IMR-90 (cell line): Measurements from ENCODE around the gene IL4R. TPM values are rescaled to one million over a fixed set of nuclear protein-coding genes. Genes with fewer than 3 reads are reported as not detected.

Experiments used
- ATAC-seq: fragments of 200-7000 bp; cut with Tn5 transposase; 2 replicates; pipeline ENCODE4 v1.9.1; 2020; ENCODE audit warnings: low read depth, mild to moderate bottlenecking, moderate library complexity
- BruUV-seq: library from RNA; stranded (reverse); fragments of 400-500 nt; replicated peaks from 2 replicates; lab custom pipeline; 2021; lab: Mats Ljungman, UMichigan
- CTCF ChIA-PET: fragments of 300-600 bp; formaldehyde crosslinking; extraction: SDS; loops from one replicate; lab custom pipeline; 2021; ENCODE audit warnings: antibody characterized with exemption; lab: Yijun Ruan, JAX
- POLR2A ChIA-PET: fragments of 300-600 bp; sonication (Branson Sonifier 250); formaldehyde crosslinking; loops from one replicate; lab custom pipeline; 2022; ENCODE audit warnings: antibody characterized with exemption; ENCODE audit not compliant: unreplicated experiment; lab: Charles Lee
- DNase-seq: peaks from one replicate; pipeline ENCODE4 v3.0.0; 2013
- H2AFZ ChIP-seq: replicated peaks from 2 replicates; pipeline ENCODE3; 2013; ENCODE audit warnings: low read length, mild to moderate bottlenecking; ENCODE audit not compliant: poor library complexity
- H2AK5ac ChIP-seq: 2 replicates; pipeline ENCODE4 v1.6.1; 2013; ENCODE audit warnings: low read depth, low read length, inconsistent platforms
- H2AK9ac ChIP-seq: replicated peaks from 2 replicates; pipeline ENCODE3; 2013; ENCODE audit warnings: mild to moderate bottlenecking, low read depth, low read length, moderate library complexity; ENCODE audit not compliant: poor library complexity
- H2BK120ac ChIP-seq: 2 replicates; pipeline ENCODE4 v1.6.1; 2013; ENCODE audit warnings: low read depth, low read length, inconsistent platforms
- H2BK15ac ChIP-seq: 3 replicates; pipeline ENCODE4 v1.6.1; 2013; ENCODE audit warnings: low read depth, low read length, inconsistent platforms
- H2BK20ac ChIP-seq: 2 replicates; pipeline ENCODE4 v1.6.1; 2013; ENCODE audit warnings: low read depth, mild to moderate bottlenecking, inconsistent platforms, low read length, moderate library complexity
- H2BK5ac ChIP-seq: 2 replicates; pipeline ENCODE4 v1.6.1; 2013; ENCODE audit warnings: mild to moderate bottlenecking, low read depth, low read length, inconsistent platforms; ENCODE audit not compliant: poor library complexity, severe bottlenecking
- H3K14ac ChIP-seq: replicated peaks from 2 replicates; pipeline ENCODE4 v1.6.1; 2013; ENCODE audit warnings: low read depth, low read length, inconsistent platforms
- H3K18ac ChIP-seq: 2 replicates; pipeline ENCODE4 v1.6.1; 2013; ENCODE audit warnings: low read depth, low read length, control low read depth
- H3K23ac ChIP-seq: 2 replicates; pipeline ENCODE4 v1.6.1; 2013; ENCODE audit warnings: low read depth, low read length, inconsistent platforms
- H3K27ac ChIP-seq: 2 replicates; pipeline ENCODE4 v1.5.1; 2013; ENCODE audit warnings: mild to moderate bottlenecking, control low read depth, low read length; ENCODE audit not compliant: insufficient read depth
- H3K27me3 ChIP-seq: 2 replicates; pipeline ENCODE4 v1.6.1; 2013; ENCODE audit warnings: low read length; ENCODE audit not compliant: control insufficient read depth, insufficient read depth
- H3K36me3 ChIP-seq: 2 replicates; pipeline ENCODE4 v1.6.1; 2013; ENCODE audit warnings: low read length, mixed read lengths; ENCODE audit not compliant: control insufficient read depth, insufficient read depth
- H3K4ac ChIP-seq: 2 replicates; pipeline ENCODE4 v1.6.1; 2013; ENCODE audit warnings: low read depth, low read length, inconsistent platforms
- H3K4me1 ChIP-seq: 2 replicates; pipeline ENCODE4 v1.6.1; 2013; ENCODE audit warnings: low read length, mixed read lengths; ENCODE audit not compliant: control insufficient read depth, insufficient read depth
- H3K4me2 ChIP-seq: 2 replicates; pipeline ENCODE4 v1.6.1; 2013; ENCODE audit warnings: low read depth, mild to moderate bottlenecking, control low read depth, low read length, moderate library complexity
- H3K4me3 ChIP-seq: 2 replicates; pipeline ENCODE4 v1.5.1; 2013; ENCODE audit warnings: low read depth, mild to moderate bottlenecking, control low read depth, low read length, moderate library complexity; ENCODE audit not compliant: insufficient read depth
- H3K56ac ChIP-seq: 2 replicates; pipeline ENCODE4 v1.6.1; 2013; ENCODE audit warnings: low read length, inconsistent platforms; ENCODE audit not compliant: insufficient read depth; ENCODE audit errors: extremely low read depth
- H3K79me1 ChIP-seq, 2 experiments: 2 replicates each; pipeline ENCODE4 v1.6.1; 2013; ENCODE audit warnings: low read length in 2 of 2, inconsistent platforms in 1 of 2, low read depth in 1 of 2
- H3K9ac ChIP-seq: 2 replicates; pipeline ENCODE4 v1.6.1; 2013; ENCODE audit warnings: low read depth, low read length, control low read depth
- H3K9me1 ChIP-seq: 2 replicates; pipeline ENCODE4 v1.6.1; 2013; ENCODE audit warnings: low read length, inconsistent platforms; ENCODE audit not compliant: insufficient read depth
- H3K9me3 ChIP-seq: 2 replicates; pipeline ENCODE4 v1.6.1; 2013; ENCODE audit warnings: low read length; ENCODE audit not compliant: control insufficient read depth, insufficient read depth
- H4K20me1 ChIP-seq: 2 replicates; pipeline ENCODE4 v1.6.1; 2013; ENCODE audit warnings: low read length, inconsistent platforms; ENCODE audit not compliant: insufficient read depth
- H4K5ac ChIP-seq: 2 replicates; pipeline ENCODE4 v1.6.1; 2013; ENCODE audit warnings: mild to moderate bottlenecking, low read depth, low read length, control low read depth
- H4K8ac ChIP-seq, 2 experiments: 2 replicates each; pipeline ENCODE4 v1.6.1; 2013; ENCODE audit warnings: low read depth in 2 of 2, low read length in 2 of 2, control low read depth in 1 of 2, inconsistent platforms in 1 of 2
- H4K91ac ChIP-seq: 2 replicates; pipeline ENCODE4 v1.6.1; 2013; ENCODE audit warnings: low read depth, low read length, inconsistent platforms; ENCODE audit not compliant: insufficient read depth
- CEBPB ChIP-seq: IDR thresholded peaks from 2 replicates; pipeline ENCODE4 v1.6.1; 2012; ENCODE audit warnings: low read depth, low read length, improper control_type of control experiment
- CTCF ChIP-seq: conservative IDR thresholded peaks from 2 replicates; pipeline ENCODE4 v1.5.1; 2012; ENCODE audit warnings: mild to moderate bottlenecking, low read depth, low read length, improper control_type of control experiment
- FOS ChIP-seq: fragments of 150-350 bp; IDR thresholded peaks from 2 replicates; pipeline ENCODE4 v1.6.1; 2016; ENCODE audit warnings: low read depth, low read length
- MAFK ChIP-seq: IDR thresholded peaks from 2 replicates; pipeline ENCODE4 v1.6.1; 2012; ENCODE audit warnings: low read depth, low read length, improper control_type of control experiment
- MAZ ChIP-seq: IDR thresholded peaks from 2 replicates; pipeline ENCODE4 v1.6.1; 2012; ENCODE audit warnings: low read depth, mild to moderate bottlenecking, low read length, improper control_type of control experiment, moderate library complexity, borderline replicate concordance
- POLR2A ChIP-seq: IDR thresholded peaks from 2 replicates; pipeline ENCODE4 v1.6.1; 2012; ENCODE audit warnings: mild to moderate bottlenecking, low read depth, low read length
- RAD21 ChIP-seq: IDR thresholded peaks from 2 replicates; pipeline ENCODE4 v1.6.1; 2012; ENCODE audit warnings: low read length, improper control_type of control experiment
- RCOR1 ChIP-seq: IDR thresholded peaks from 2 replicates; pipeline ENCODE4 v1.6.1; 2012; ENCODE audit warnings: mild to moderate bottlenecking, low read length, improper control_type of control experiment; ENCODE audit not compliant: insufficient replicate concordance
- USF2 ChIP-seq: fragments of 150-350 bp; IDR thresholded peaks from 2 replicates; pipeline ENCODE4 v1.6.1; 2017; ENCODE audit warnings: mild to moderate bottlenecking, antibody characterized with exemption, low read length, low read depth
- WGBS, 2 experiments: methylation state at CpG; one replicate each; pipeline versions ENCODE4 v1.1.5 to v1.1.7; 2013; ENCODE audit warnings: missing lambda C conversion rate in 2 of 2; ENCODE audit not compliant: insufficient read length in 1 of 2; ENCODE audit errors: extremely low coverage in 2 of 2; 5-methylcytosine and 5-hydroxymethylcytosine counted together
- dilution Hi-C: fragments of 300-500 bp; cut with HindIII; formaldehyde crosslinking; loops from one replicate; pipeline ENCODE4 v1.14.3; 2018; ENCODE audit warnings: low sequenced_read_pairs; ENCODE audit not compliant: unreplicated experiment
- in situ Hi-C: fragments of 300-500 bp; cut with MboI; formaldehyde crosslinking; loops from 3 replicates; pipeline ENCODE4 v1.14.3; 2019; ENCODE audit warnings: low sequenced_read_pairs, inconsistent platforms, mixed read lengths
- intact Hi-C: fragments of 100-400 bp; cut with micrococcal nuclease; formaldehyde crosslinking; loops from 2 replicates; pipeline ENCODE4 v1.10.0; 2022
- polyA plus RNA-seq, 3 experiments: library from polyadenylated mRNA; depleted of rRNA; stranded (reverse); fragments of >200 nt; gene quantifications; 2 replicates each; pipeline ENCODE4 v1.2.3, GENCODE V29; 2012; ENCODE audit warnings: low replicate concordance in 1 of 3
- total RNA-seq: library from RNA; depleted of rRNA; stranded (reverse); fragments of >200 nt; gene quantifications from 2 replicates; pipeline ENCODE4 v1.2.3, GENCODE V29; 2012

Gene IL4R
- total and polyA plus RNA-seq, 2 of the 4 experiments (the other 2 are of a cell fraction): 6.3 to 18.7 TPM

DNA sequence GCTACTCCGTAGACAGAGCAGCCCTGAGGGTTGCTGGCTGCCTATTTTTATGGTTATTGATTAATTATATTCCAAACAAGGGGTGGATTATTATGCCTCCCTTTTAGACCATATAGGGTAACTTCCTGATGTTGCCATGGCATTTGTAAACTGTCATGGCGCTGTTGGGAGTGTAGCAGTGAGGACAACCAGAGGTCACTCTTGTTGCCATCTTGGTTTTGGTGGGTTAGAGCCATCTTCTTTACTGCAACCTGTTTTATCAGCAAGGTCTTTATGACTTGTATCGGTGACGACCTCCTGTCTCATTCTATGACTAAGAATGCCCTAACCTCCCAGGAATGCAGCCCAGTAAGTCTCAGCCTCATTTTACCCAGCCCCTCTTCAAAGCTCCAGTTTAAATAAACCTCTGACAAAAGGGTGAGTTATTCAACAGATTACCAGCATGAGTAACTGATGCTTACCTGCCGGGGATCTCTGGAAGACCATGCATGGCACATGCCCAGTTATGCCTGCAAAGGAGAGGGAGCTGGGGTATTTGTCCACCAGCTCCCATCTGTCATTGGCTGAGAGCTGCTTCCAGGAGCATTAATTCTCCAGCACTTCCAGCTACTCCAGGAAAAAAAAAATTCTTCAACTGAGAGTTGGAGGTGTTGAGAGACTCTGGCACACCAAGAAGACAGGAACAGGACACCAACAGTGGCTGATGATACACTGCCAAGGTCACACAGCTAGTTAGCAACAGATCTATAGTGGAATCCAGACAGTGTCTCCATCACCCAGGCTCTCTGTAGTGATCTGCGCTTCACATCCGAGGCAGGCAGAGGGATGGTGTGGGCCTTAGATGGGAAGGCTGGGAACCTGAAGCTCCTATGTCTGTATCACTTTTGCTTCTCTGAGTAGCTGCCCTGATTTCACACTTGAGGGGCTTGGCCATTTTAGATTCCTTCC, 51.6 kb downstream of the IL4R start:
- Histone ChIP-seq H3K36me3 (peaks cover 37% of the 10 kb centered on the region), H2AK5ac (peak overlapping the region; percentile 90), H2BK20ac (peak overlapping the region; percentile 71; the same call in 1 of the 2 replicates), H3K56ac (no peak overlapping the region), H3K23ac (0 out of 2 replicates have a peak overlapping the region, but pooled peaks have one; percentile 18), H3K18ac (peak overlapping the region; percentile 38; the same call in 1 of the 2 replicates), H2AFZ (no peak overlapping the region), H4K20me1 (no peaks in the 10 kb centered on the region), H4K5ac (peak overlapping the region; percentile 54; the same call in 1 of the 2 replicates), H3K4me1 (peaks cover 13% of the 10 kb centered on the region), H3K9ac (no peak overlapping the region), H3K9me1 (peaks cover 11% of the 10 kb centered on the region; the same call in 1 of the 2 replicates), H2BK120ac (peak overlapping the region; percentile 55), H2BK5ac (peak overlapping the region; percentile 78), H3K27me3 (no peaks in the 10 kb centered on the region), H3K4me2 (no peak overlapping the region), H4K8ac (peak overlapping the region; percentile 52 to 63; a peak in 3 of 4 replicates), H3K79me1 (peaks cover 0 to 8% of the 10 kb centered on the region in 2 experiments; a peak in 3 of 4 replicates), H3K4me3 (no peak overlapping the region), H3K9me3 (no peaks in the 10 kb centered on the region; the same call in 1 of the 2 replicates), H3K14ac (peak overlapping the region; percentile 20), H3K4ac (peak overlapping the region; percentile 73), H2AK9ac (no peak overlapping the region), H3K27ac (peak overlapping the region; percentile 21; the same call in 1 of the 2 replicates), H4K91ac (peak overlapping the region; percentile 76), H2BK15ac (peak overlapping the region; percentile 46; the same call in 2 of the 3 replicates)
- ATAC-seq (peak; percentile 36), DNase-seq (peak; percentile 84)
- no CpG with 5 or more reads among the region's 7 CpGs for WGBS, 2 experiments
- BruUV-seq: no TSS peak
- no peak for TF ChIP-seq CTCF
- TF ChIP-seq MAZ: peak; percentile 22; the same call in 1 of the 2 replicates
- TF ChIP-seq RAD21: no peak
- TF ChIP-seq CEBPB: no peak
- no peak for TF ChIP-seq MAFK
- peak; percentile 42; the same call in 1 of the 2 replicates for TF ChIP-seq FOS
- no peak for TF ChIP-seq POLR2A
- no peak for TF ChIP-seq RCOR1
- TF ChIP-seq USF2: no peak
- in situ Hi-C loops (no loop called here), dilution Hi-C loops (no loop called here), intact Hi-C loops (loop anchor here (5.0 kb wide), 1 partner anchor 253 kb away; no protein-coding TSS in a partner anchor)
- CTCF ChIA-PET: interaction anchor here (0.6 to 3.5 kb wide), 5 partner anchors 130 to 255 kb away, joined by 3 to 24 read pairs (median 3); no protein-coding TSS in a partner anchor
- POLR2A ChIA-PET: interaction anchor here (0.6 kb wide), 1 partner anchor 130 kb away, joined by 3 read pairs; no protein-coding TSS in a partner anchor
